Measurements from ENCODE around the gene KLLN. TPM values are rescaled to one million over a fixed set of nuclear protein-coding genes. Genes with fewer than 3 reads are reported as not detected.
"Not testable (repeated sequence)": the region's sequence is repeated elsewhere in the genome, so short reads cannot be mapped to it uniquely, and the experiment has no call there.

Gene KLLN
- total RNA-seq, 4 donors from 2014 or later, result 0.79 to 1.00 (median 0.82) TPM; not detected in 1

- DNase-seq, result no peak
- no peaks in the 10 kb centered on the region for H3K27me3 ChIP-seq
- H3K36me3 ChIP-seq, result no peaks in the 10 kb centered on the region
- H3K4me1 ChIP-seq, result no peaks in the 10 kb centered on the region
- TF ChIP-seq EP300 (IDR thresholded peaks at IDR 0.05; ENCODE audit: low read depth) (no peak), CTCF (IDR thresholded peaks at IDR 0.05) (no peak), POLR2AphosphoS5 (IDR thresholded peaks at IDR 0.05) (no peak), POLR2A (IDR thresholded peaks at IDR 0.05) (no peak)
- H3K27ac ChIP-seq, result no peak overlapping the region
- in situ Hi-C loops (cut with MboI; ENCODE audit: low pct_ligation_motif_present in 1 of 4, low pct_unique_long_range_greater_than_20kb in 1 of 4, low sequenced_read_pairs in 3 of 4) (loop anchor here in 1 of 4 donors (25.0 kb wide), 1 partner anchor 707 kb away; no protein-coding TSS in a partner anchor), intact Hi-C loops (cut with DNase I; ENCODE audit: low total_unique reads) (no loop called here)
- no peaks in the 10 kb centered on the region for H3K9me3 ChIP-seq
- H3K4me3 ChIP-seq, result no peak overlapping the region
Observed at GRCh38 chr10:87829986-87830729, 33.2 kb downstream of the KLLN start.

GRCh38 chr10:87829051-87829450, 34.3 kb downstream of the KLLN start:
- H3K36me3 ChIP-seq; H3K4me3 ChIP-seq; H3K27ac ChIP-seq; H3K27me3 ChIP-seq; intact Hi-C loops (cut with DNase I; ENCODE audit: low total_unique reads); H3K4me1 ChIP-seq; DNase-seq; H3K9me3 ChIP-seq: not testable (repeated sequence)
- in situ Hi-C loops (cut with MboI; ENCODE audit: low pct_ligation_motif_present in 1 of 4, low pct_unique_long_range_greater_than_20kb in 1 of 4, low sequenced_read_pairs in 3 of 4), result loop anchor here in 1 of 4 donors (25.0 kb wide), 1 partner anchor 708 kb away; no protein-coding TSS in a partner anchor
- WGBS, 2 donors (ENCODE audit: low coverage in 1 of 2), result 91 to 95% methylated on average over 4 of the region's 4 CpGs

GRCh38 chr10:87827681-87828080, 35.7 kb downstream of the KLLN start:
- intact Hi-C loops (cut with DNase I; ENCODE audit: low total_unique reads), result no loop called here
- H3K27ac ChIP-seq, result no peak overlapping the region
- no peak for TF ChIP-seq POLR2AphosphoS5 (IDR thresholded peaks at IDR 0.05)
- TF ChIP-seq EP300 (IDR thresholded peaks at IDR 0.05; ENCODE audit: low read depth), result no peak
- TF ChIP-seq CTCF (IDR thresholded peaks at IDR 0.05), result no peak
- TF ChIP-seq POLR2A (IDR thresholded peaks at IDR 0.05), result no peak

GRCh38 chr10:87826653-87827052, 36.7 kb downstream of the KLLN start:
- no peak overlapping the region for H3K4me3 ChIP-seq
- in situ Hi-C loops (cut with MboI; ENCODE audit: low pct_ligation_motif_present in 1 of 4, low pct_unique_long_range_greater_than_20kb in 1 of 4, low sequenced_read_pairs in 3 of 4) (loop anchor here in 1 of 4 donors (25.0 kb wide), 1 partner anchor 711 kb away; no protein-coding TSS in a partner anchor), intact Hi-C loops (cut with DNase I; ENCODE audit: low total_unique reads) (no loop called here)
- no peaks in the 10 kb centered on the region for H3K4me1 ChIP-seq
- DNase-seq, result no peak
- H3K27me3 ChIP-seq, result no peaks in the 10 kb centered on the region
- no peak for TF ChIP-seq EP300 (IDR thresholded peaks at IDR 0.05; ENCODE audit: low read depth)
- TF ChIP-seq POLR2A (IDR thresholded peaks at IDR 0.05), result no peak
- no peak for TF ChIP-seq CTCF (IDR thresholded peaks at IDR 0.05)
- no peak for TF ChIP-seq POLR2AphosphoS5 (IDR thresholded peaks at IDR 0.05)
- H3K27ac ChIP-seq, result no peak overlapping the region
- no peaks in the 10 kb centered on the region for H3K36me3 ChIP-seq
- H3K9me3 ChIP-seq, result no peaks in the 10 kb centered on the region

More at GRCh38 chr10:87827681-87828080, 35.7 kb downstream of the KLLN start:
- Histone ChIP-seq H3K4me1 (no peaks in the 10 kb centered on the region), H3K4me3 (no peak overlapping the region), H3K27me3 (no peaks in the 10 kb centered on the region), H3K9me3 (no peaks in the 10 kb centered on the region), H3K36me3 (no peaks in the 10 kb centered on the region)
- DNase-seq, result no peak
- 85% methylated on average over 2 of the region's 2 CpGs; no CpG with 5 or more reads in 1 of the 2 donors for WGBS, 2 donors (ENCODE audit: low coverage in 1 of 2)
- in situ Hi-C loops (cut with MboI; ENCODE audit: low pct_ligation_motif_present in 1 of 4, low pct_unique_long_range_greater_than_20kb in 1 of 4, low sequenced_read_pairs in 3 of 4), result loop anchor here in 1 of 4 donors (25.0 kb wide), 1 partner anchor 710 kb away; no protein-coding TSS in a partner anchor

GRCh38 chr10:87819289-87819585, 44.1 kb downstream of the KLLN start:
- intact Hi-C loops (cut with DNase I; ENCODE audit: low total_unique reads), result no loop called here
- H3K4me1 ChIP-seq, result peaks cover 7 to 28% (median 21%) of the 10 kb centered on the region in 4 donors
- no peak for DNase-seq
- H3K4me3 ChIP-seq, result peak overlapping the region in 1 of 4 donors; percentile 82
- H3K36me3 ChIP-seq, result peaks cover 0 to under 1% (median 0%) of the 10 kb centered on the region in 4 donors
- no peaks in the 10 kb centered on the region for H3K27me3 ChIP-seq
- H3K27ac ChIP-seq, result no peak overlapping the region
- TF ChIP-seq CTCF (IDR thresholded peaks at IDR 0.05) (no peak), POLR2AphosphoS5 (IDR thresholded peaks at IDR 0.05) (no peak), EP300 (IDR thresholded peaks at IDR 0.05; ENCODE audit: low read depth) (no peak), POLR2A (IDR thresholded peaks at IDR 0.05) (no peak)
- in situ Hi-C loops (cut with MboI; ENCODE audit: low pct_ligation_motif_present in 1 of 4, low pct_unique_long_range_greater_than_20kb in 1 of 4, low sequenced_read_pairs in 3 of 4), result no loop called here
- WGBS, 2 donors (ENCODE audit: low coverage in 1 of 2), result 88 to 89% methylated on average over 5 to 6 of the region's 6 CpGs
- H3K9me3 ChIP-seq, result no peaks in the 10 kb centered on the region

Measured in transverse colon (tissue), 4 donors.